ENCODE data around the gene BET1L. TPM values are rescaled to one million over a fixed set of nuclear protein-coding genes. Genes with fewer than 3 reads are reported as not detected.
"Not testable (repeated sequence)": the region's sequence is repeated elsewhere in the genome, so short reads cannot be mapped to it uniquely, and the experiment has no call there.

Gene BET1L
- total RNA-seq, 1 donor from 2014 or later: 15.2 TPM

- not testable (repeated sequence) for DNase-seq (ENCODE audit: low read depth); H3K4me3 ChIP-seq (ENCODE audit: low read depth, low read length)
- TF ChIP-seq, protein P1, sequence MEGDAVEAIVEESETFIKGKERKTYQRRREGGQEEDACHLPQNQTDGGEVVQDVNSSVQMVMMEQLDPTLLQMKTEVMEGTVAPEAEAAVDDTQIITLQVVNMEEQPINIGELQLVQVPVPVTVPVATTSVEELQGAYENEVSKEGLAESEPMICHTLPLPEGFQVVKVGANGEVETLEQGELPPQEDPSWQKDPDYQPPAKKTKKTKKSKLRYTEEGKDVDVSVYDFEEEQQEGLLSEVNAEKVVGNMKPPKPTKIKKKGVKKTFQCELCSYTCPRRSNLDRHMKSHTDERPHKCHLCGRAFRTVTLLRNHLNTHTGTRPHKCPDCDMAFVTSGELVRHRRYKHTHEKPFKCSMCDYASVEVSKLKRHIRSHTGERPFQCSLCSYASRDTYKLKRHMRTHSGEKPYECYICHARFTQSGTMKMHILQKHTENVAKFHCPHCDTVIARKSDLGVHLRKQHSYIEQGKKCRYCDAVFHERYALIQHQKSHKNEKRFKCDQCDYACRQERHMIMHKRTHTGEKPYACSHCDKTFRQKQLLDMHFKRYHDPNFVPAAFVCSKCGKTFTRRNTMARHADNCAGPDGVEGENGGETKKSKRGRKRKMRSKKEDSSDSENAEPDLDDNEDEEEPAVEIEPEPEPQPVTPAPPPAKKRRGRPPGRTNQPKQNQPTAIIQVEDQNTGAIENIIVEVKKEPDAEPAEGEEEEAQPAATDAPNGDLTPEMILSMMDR (conservative IDR thresholded peaks at IDR 0.05; ENCODE audit: low read depth, low read length): peak; percentile 34
Measured at GRCh38 chr11:191490-192478, 15.4 kb downstream of the BET1L start.

DNA sequence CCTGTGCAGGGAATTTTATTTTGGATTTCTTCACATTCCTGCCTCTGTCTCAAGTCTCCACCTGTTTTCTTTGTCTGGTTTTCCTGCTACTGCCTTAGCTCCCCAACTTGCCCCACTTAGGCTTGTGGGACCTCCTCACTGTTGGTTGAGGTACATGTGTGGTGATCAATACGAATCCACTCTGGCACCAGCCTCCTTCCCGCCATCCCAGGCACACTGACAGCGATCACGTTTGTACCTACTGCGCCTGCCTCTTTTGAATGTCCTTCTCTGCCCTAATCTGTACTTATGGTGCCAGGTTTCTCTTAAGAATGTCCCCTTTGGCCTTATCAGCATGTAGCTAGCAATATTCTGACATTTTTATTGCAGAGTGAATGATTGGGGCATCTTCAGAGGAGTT is 16.7 kb downstream of the BET1L start:
- DNase-seq (ENCODE audit: low read depth); H3K4me3 ChIP-seq (ENCODE audit: low read depth, low read length): not testable (repeated sequence)

GRCh38 chr11:189843-190311 is 17.3 kb downstream of the BET1L start:
- not testable (repeated sequence) for DNase-seq (ENCODE audit: low read depth); H3K4me3 ChIP-seq (ENCODE audit: low read depth, low read length)
- TF ChIP-seq, protein P1 (conservative IDR thresholded peaks at IDR 0.05; ENCODE audit: low read depth, low read length): peak; percentile 16

DNA sequence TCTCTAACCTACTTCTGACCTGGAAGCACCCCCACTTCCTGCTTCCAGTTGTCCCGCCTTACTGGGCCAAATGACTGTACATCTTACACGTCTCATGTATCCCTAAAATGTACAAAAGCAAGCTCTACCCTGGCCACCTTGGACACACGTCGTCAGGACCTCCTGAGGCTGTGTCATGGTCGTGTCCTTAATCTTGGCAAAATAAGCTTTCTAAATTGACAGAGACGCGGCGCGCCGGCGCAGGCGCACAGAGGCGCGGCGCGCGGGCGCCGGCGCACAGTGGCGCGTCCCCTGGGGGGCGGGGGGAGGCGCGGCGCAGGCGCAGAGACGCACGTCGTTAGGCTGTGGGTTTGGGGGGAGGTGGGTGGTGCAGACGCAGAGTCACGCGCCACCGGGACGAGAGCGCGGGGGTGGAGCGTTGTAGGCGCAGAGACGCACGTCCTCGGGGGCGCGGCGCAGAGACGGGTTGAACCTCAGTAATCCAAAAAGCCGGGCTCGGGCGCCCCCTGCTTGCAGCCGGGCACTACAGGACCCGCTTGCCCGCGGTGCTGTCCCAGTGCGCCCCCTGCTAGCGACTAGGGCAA is 17.9 kb downstream of the BET1L start:
- not testable (repeated sequence) for H3K4me3 ChIP-seq (ENCODE audit: low read depth, low read length); DNase-seq (ENCODE audit: low read depth)

- H3K4me3 ChIP-seq (ENCODE audit: low read depth, low read length); DNase-seq (ENCODE audit: low read depth): not testable (repeated sequence)
- TF ChIP-seq, protein P1 (conservative IDR thresholded peaks at IDR 0.05; ENCODE audit: low read depth, low read length): peak; percentile 36
Measured at GRCh38 chr11:180242-180641, 27.0 kb downstream of the BET1L start.

Other genes starting within 250 kb of the BET1L start
- not detected in 2 replicates for gene SCGB1C1, start 14.3 kb downstream of the BET1L start, total RNA-seq
- 116 and 143 TPM in 2 replicates for gene RIC8A, start 309 bp upstream of the BET1L start, total RNA-seq
- 5.5 and 11.8 TPM in 2 replicates for gene SIRT3, start 28.9 kb upstream of the BET1L start, total RNA-seq
- 222 and 249 TPM in 2 replicates for gene PSMD13, start 29.6 kb upstream of the BET1L start, total RNA-seq
- not detected in 2 replicates for gene NLRP6, start 71.0 kb upstream of the BET1L start, total RNA-seq
- gene PGGHG, start 81.7 kb upstream of the BET1L start, total RNA-seq: 7.8 and 13.1 TPM in 2 replicates
- not detected in 2 replicates for gene IFITM5, start 92.1 kb upstream of the BET1L start, total RNA-seq
- 54.7 and 177 TPM in 2 replicates for gene IFITM2, start 100.4 kb upstream of the BET1L start, total RNA-seq
- gene IFITM1, start 106.6 kb upstream of the BET1L start, total RNA-seq: 15.7 and 56.8 TPM in 2 replicates
- gene IFITM3, start 113.5 kb upstream of the BET1L start, total RNA-seq: 85.7 and 113 TPM in 2 replicates
- gene B4GALNT4, start 162.1 kb upstream of the BET1L start, total RNA-seq: 13.9 and 24.4 TPM in 2 replicates
- gene PKP3, start 186.8 kb upstream of the BET1L start, total RNA-seq: 20.6 and 30.7 TPM in 2 replicates
- gene SIGIRR, start 207.6 kb upstream of the BET1L start, total RNA-seq: 52.9 and 83.9 TPM in 2 replicates
- gene ANO9, start 234.6 kb upstream of the BET1L start, total RNA-seq: 7.7 and 20.1 TPM in 2 replicates
- gene PTDSS2, start 242.9 kb upstream of the BET1L start, total RNA-seq: 53.4 and 66.1 TPM in 2 replicates